D341Med (cell line): ENCODE data around the gene TFPI.

Source experiments
- DNase-seq: peaks from one replicate; pipeline ENCODE4 v3.0.0; 2012; ENCODE audit warnings: low spot score

TFPI gene

DNA sequence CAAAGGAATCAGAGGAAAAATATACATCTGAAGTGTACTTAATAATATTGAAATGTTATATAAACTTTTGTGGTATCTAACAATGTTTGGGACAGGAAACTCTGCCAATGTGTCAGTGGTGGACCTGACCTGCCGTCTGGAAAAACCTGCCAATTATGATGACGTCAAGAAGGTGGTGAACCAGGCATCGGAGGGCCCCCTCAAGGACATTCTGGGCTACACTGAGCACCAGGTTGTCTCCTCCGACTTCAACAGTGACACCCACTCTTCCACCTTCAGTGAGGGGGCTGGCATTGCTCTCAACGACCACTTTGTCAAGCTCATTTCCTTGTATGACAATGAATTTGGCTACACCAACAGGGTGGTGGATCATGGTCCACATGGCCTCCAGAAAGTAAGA is 138.8 kb downstream of the TFPI start:
- DNase-seq: no peak
